Keratinocyte (primary cell): Measurements from ENCODE around the gene GDNF.

Source experiments
- CTCF ChIP-seq, 3 experiments: IDR thresholded peaks in 1 of 3; conservative IDR thresholded peaks in 1 of 3; optimal IDR thresholded peaks in 1 of 3; 2 replicates in 2 of 3; 3 replicates in 1 of 3; pipeline versions ENCODE3 to v1.5.1; 2011; ENCODE audit warnings: low read length in 3 of 3, mild to moderate bottlenecking in 3 of 3, moderate library complexity in 2 of 3, control low read depth in 1 of 3, inconsistent platforms in 1 of 3; ENCODE audit not compliant: insufficient read depth in 2 of 3; ENCODE audit errors: extremely low read depth in 1 of 3
- EZH2 ChIP-seq: IDR thresholded peaks from one replicate; pipeline ENCODE4 v1.6.1; 2012; ENCODE audit warnings: inconsistent platforms, mild to moderate bottlenecking, low read length, moderate library complexity

- TF ChIP-seq CTCF (optimal IDR thresholded peaks at IDR 0.05 in 1 of 3, IDR thresholded peaks at IDR 0.05 in 1 of 3, conservative IDR thresholded peaks at IDR 0.05 in 1 of 3; ENCODE audit: extremely low read depth in 1 of 3, insufficient read depth in 2 of 3, low read length in 3 of 3) (no peak), EZH2 (no peak)
Observed at GRCh38 chr5:37842048-37842447, 2.2 kb upstream of the GDNF start.
